DLD1 (cell line): ENCODE results near the gene DYNLT4.
"Not testable (repeated sequence)": the region's sequence is repeated elsewhere in the genome, so short reads cannot be mapped to it uniquely, and the experiment has no call there.

Experiments
- in situ Hi-C: cut with HindIII; loops from 2 replicates; pipeline ENCODE4 v1.10.0; 2017; ENCODE audit warnings: low sequenced_read_pairs

Gene DYNLT4, protein sequence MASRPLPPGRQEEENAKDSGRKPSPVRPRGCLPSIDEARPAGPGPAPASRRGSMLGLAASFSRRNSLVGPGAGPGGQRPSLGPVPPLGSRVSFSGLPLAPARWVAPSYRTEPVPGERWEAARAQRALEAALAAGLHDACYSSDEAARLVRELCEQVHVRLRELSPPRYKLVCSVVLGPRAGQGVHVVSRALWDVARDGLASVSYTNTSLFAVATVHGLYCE

DNA sequence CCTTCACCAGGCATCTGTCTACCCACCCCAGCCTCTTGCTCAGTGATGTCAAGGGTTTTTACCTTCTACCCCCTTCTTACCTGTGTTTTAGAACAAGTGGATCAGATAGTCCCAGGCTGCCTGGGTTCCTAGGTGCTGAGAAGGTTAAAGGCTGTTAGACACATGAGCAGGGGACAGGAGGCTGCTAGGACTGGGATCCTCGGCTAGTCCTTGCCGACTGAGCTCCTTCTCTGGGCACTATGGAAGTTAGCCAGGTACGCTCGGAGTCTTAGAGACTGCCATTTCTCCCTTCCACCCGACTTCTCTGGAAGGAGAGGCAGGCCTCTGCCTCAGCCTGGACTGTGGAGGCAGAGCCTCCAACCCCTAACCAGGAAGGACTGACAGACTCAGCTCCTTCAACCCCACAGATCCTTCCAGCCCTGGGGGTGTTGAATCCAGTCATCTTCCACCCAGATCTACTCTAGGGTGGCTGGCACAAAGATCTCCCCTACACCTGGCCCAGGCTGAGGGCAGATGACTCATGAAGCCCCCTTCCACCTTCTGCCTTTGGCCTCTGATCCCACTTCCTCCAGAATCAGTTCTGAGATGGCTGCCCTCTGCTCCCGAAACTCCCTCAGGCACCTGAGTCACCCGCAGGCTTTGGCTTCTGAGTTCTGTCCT is at the start of gene DYNLT4:
DYNLT4 (minus strand) TSS at position 648 of the 660 bp plus-strand sequence. CDS start 683 bp downstream, outside the sequence.
- in situ Hi-C loops: no loop called here

DNA sequence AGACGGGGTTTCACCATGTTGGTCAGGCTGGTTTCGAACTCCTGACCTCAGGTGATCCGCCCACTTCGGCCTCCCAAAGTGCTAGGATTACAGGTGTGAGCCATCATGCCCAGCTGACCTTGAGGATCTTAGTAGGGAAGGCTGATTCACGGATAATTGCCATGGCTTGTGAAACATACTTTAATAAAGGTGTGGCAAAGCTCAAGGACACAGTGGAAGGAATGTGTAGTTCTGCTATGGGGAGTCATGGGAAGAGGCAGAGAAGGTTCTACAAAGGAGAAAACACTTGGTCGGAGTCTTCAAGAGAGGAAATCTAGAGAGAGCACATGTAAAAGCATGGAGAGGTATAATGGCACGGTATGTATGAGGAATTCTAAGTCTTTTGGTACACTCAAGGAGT is 48.6 kb upstream of the DYNLT4 start:
- in situ Hi-C loops: no loop called here

DNA sequence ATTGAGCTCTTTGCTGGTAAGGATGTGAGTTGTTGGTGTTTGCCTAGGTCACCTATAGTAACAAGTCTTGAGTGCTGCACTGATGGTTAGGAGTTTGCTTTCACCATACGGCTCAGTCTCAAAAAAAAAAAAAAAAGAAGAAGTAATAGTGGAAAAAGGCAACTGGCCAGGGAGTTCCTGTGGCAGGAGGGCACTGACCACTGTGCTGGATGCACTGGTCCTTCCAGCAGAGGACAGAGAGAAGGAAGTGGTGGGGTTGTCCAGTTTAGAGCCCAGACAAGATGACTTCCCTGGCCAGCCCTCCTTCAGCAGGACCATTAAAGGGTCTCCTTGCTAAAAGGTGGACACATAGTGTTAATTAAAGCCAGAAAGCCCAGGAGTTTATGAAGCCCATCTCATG is 47.8 kb upstream of the DYNLT4 start:
- in situ Hi-C loops: no loop called here

DNA sequence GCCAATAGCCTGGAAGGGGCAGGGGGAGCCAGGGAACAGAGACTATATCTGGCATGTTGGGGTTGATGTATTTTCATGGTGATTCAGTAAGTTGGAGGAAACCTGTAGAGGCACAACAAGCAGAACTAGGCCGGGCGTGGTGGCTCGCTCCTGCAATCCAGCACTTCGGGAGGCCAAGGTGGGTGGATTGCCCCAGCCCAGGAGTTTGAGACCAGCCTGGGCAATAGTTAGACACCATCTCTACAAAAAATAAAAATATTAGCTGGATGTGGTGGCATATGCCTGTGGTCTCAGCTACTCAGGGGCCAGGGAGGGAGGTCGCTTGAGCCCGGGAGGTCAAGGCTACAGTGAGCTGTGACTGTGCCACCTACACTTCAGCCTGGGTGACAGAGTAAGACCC is 46.0 kb upstream of the DYNLT4 start:
- in situ Hi-C loops: no loop called here

DNA sequence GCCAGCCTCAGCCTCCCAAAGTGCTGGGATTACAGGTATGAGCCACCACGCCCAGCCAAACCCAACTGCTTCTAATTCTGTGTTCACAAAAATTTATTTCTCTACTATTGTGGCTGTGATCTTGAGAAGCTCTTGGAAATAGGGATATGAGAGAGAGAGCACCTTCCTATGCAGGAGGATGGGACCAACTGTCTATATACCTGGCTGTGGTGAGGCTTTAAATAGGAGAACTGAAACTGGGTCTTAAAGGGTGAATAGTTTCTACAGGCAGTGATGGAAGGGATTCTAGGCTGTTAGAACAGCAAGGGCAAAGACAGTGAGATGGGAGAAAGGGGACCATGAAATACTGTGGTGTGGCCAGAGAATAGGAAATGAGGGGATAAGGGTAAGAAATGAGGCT is 44.2 kb upstream of the DYNLT4 start:
- in situ Hi-C loops: no loop called here

DNA sequence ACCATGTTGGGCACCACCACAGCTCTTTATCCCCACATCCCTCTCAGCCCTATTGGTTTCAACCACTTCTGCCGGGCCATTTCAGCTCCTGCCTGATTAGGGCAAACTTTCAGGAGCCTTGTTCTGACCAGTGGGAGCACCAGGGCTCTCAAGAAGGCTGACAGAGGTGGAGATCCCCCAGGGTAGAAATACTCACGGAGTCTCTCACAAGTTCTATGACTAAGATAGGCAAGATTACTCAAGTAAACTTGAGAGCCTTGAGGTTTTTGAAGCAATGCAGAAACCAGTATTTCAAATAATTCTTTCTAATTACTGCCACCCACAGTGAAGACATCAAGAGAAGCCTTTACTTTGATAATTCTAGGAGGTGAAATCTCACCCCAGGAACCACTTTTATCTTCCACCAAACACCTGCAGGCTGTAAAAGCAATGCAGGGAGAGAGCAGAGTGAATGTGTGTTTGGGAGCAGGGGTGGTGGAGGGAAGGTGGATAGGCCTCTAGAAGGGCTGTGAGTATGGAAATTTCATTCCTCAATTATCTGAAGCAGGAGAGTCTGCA is 42.5 kb upstream of the DYNLT4 start:
- in situ Hi-C loops: no loop called here

DNA sequence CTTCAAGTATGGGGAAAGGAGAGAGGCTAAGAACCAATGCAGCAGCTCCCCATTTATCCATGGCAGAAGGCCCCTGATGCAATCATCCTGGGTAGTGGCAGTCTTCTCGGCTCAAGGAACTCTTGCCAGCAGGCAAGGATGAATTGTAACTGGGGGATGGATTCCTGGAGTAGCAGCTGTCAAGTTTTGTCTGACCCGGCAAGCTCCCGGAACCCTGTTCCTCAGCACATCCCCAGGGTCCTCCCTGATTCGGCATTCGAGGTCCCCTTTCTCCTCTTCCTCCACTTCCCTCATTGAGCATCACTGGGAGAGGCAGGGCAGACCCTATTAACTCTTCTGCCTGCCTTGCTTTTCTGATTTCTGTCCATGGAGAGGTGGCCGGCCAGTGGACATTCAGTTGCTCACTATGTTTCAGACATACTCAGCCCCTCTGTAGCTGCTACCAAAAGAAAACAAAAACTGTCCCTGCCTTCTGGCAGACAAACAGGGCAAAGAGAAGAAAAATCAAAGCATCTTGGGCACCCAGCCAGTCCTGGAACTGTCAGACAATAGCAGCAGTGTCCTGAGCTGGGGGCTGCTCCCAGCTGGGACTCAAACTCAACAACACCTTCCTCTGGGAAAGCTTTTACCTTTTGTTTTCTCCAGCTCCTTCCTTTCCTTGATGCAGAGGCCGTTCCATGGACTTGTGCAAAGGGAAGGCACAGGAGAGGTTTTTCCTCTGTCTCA is 41.5 kb upstream of the DYNLT4 start:
- in situ Hi-C loops: no loop called here

DNA sequence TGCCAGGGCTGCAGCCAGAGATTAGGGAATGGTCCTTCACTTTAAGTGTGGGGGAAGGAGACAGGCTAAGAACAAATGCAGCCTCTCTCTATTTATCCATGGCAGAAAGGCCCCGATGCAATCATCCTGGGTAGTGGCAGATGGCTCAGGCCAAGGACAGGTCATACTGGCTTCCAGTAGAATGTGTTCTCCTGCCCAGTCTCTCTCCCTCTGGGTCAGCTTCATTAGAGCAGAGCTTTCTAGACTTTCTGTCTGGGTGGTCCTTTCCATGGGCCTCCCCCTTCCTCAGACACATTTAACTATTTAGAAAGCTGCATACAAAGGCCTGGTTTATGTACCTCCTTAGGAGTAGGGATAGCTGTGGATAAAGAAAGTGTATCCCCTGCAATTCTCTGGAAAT is 40.7 kb upstream of the DYNLT4 start:
- in situ Hi-C loops: no loop called here

DNA sequence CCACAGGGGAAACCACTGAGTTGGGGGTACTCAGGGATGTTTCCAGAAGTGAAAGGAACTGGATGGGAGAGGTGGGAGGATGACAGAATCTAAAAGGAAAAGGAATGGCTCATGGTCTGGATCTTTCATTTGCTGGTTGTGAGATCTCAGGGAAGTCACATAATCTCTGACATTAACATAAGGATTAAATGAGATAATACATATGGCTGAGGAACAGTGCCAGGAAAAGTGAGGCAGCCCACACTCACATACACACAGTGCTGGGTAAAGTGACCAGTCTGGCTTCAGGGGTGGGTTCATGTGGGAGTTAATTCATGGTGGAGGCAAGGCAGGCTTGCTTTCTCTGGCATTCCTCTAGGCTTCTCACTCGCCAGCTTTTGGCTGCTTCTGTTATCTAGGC is 39.8 kb upstream of the DYNLT4 start:
- in situ Hi-C loops: no loop called here

DNA sequence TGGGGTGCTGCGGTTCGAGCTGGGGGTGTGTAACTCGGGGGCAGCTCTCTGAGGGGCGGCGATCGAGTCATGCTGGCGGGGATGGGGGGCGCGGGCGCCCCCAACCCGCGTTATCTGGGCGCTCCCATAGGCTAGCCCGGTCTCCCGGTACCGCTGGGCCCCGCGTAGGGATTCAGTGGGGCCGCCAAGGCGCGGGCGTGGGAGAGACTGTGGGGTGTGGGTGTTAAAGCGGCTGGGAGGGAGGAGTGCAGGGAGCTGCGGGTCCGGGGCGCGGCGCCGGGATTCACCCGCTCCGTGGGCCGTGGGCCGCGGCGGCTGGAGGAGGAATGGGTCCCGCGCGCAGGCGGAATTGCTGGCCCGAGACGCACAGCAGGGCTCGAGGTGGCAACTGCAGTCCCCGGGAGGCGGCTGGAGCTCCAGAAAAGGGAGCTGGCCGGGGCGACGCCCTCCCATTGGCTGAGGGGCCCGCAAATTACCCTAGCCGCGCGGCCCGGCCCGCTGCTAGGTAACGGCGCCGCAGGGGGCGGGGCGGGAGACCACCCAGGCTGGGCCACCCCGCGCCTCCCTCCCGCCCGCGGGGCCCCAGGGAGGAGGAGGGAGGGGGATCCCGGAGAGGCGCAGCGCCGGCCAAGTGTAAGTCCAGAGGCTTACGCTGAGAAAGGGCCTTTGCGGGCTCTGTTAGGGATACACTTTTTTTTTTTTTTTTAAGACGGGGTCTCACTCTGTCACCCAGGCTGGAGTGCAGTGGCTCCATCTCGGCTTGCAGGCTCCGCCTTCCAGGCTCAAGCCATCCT is 35.9 kb upstream of the DYNLT4 start, which contains the start of gene PTCH2:
PTCH2 (minus strand) TSS at position 392 of the 794 bp plus-strand sequence; CDS start at position 71, 321 bp downstream.
- in situ Hi-C loops: no loop called here

DNA sequence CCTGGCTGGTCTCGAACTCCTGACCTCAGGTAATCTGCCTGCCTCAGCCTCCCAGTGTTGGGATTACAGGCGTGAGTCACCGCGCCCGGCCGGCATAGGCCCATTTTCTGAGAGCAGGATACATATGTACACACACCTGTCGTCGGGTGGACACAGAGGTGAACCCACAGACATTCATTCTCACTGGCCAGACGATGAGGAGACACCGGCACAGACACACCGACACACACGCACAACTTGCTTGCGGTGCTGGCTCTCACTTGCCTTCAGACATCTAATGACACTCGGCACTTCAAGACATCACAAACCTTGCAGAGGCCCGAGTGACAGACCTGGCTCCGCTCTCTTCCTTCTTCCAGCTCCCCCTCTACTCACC is 35.3 kb upstream of the DYNLT4 start:
- in situ Hi-C loops: no loop called here

DNA sequence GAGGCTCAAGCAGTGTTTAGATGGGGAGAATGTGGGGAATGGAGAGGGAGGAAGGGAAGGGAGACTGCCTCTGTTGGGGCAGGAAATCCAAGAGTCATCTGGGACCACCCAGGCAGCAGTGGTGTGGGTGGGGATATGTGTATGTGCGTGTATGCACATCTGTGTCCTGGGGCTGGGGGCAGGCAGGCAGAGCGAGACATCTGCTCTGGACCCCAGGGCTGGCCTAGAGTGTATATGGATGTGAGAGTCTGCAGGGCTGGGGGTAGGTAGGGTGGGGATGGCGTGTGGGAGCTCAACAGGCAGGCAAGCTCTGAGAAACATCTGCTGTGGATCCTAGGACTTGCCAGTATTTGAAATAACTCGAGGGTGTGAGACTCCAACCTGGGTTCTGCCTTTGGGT is 32.4 kb upstream of the DYNLT4 start:
- in situ Hi-C loops: no loop called here

DNA sequence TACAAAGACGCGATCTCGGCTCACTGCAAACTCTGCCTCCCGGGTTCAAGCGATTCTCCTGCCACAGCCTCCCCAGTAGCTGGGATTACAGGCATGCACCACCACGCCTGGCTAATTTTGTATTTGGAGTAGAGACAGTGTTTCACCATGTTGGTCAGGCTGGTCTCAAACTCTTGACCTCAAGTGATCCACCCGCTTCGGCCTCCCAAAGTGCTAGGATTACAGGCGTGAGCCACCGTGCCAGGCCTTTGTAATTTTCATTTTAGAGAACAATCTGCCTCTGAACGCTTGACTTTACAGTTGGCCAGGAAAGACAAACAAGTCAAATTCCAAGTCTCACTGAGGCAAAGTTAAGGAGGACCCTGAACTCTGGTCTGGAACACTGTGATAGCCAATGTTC is 31.1 kb upstream of the DYNLT4 start:
- in situ Hi-C loops: not testable (repeated sequence)

DNA sequence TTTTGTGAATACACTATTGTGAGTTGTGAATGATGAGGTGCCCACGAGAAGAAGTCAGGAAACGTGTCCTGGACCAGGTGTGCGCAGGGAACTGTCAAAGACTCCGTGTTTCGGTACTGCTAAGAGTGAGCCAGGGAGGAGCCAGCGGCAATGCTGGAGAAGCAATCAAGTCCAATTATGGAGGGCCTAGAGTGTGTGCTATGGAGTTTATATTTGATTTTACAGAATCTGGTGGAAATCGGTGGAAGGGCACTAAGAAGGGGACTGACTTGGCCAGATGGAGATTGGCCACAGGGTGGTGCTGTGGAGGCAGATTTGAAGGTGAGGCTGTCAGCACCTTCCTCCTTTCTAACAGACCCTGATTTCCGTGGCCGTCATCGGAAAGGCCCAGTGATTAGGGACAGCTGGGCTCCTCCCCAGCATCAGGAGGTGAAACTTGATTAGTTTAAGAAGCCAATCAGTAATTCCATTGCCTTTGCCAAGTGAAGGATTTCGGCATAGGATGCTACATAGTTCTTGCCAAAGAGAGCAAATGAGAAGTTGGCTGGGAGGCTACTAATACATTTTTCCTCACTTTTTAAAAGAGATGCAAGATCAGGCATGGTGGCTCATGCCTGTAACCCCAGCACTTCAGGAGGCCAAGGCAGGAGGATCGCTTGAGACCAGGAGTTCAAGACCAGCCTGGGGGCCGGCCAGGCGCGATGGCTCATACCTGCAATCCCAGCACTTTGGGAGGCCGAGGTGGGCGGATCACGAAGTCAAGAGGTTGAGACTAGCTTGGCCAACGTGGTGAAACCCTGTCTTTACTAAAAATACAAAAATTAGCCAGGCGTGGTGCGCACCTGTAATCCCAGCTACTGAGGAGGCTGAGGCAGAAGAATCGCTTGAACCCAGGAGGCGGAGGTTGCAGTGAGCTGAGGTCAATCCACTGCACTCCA is 28.9 kb upstream of the DYNLT4 start:
- in situ Hi-C loops: no loop called here

DNA sequence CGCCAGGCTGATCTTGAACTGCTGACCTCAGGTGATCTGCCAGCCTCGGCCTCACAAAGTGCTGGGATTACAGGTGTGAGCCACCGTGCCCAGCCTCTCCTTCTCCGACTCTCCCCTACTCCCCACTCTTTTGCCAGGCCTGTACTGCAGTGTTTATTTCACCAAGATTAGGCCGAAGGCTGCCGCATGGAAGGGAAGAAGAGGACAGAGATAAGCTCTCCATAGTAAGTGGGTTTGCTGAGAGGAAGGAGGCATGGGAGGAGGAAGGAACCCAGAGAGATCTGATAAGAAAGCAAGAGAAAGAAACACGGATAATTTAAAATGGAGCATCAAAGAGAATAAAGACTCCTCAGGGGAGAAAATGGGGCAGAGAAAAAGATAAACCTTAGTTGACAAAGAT is 27.2 kb upstream of the DYNLT4 start:
- in situ Hi-C loops: no loop called here

DNA sequence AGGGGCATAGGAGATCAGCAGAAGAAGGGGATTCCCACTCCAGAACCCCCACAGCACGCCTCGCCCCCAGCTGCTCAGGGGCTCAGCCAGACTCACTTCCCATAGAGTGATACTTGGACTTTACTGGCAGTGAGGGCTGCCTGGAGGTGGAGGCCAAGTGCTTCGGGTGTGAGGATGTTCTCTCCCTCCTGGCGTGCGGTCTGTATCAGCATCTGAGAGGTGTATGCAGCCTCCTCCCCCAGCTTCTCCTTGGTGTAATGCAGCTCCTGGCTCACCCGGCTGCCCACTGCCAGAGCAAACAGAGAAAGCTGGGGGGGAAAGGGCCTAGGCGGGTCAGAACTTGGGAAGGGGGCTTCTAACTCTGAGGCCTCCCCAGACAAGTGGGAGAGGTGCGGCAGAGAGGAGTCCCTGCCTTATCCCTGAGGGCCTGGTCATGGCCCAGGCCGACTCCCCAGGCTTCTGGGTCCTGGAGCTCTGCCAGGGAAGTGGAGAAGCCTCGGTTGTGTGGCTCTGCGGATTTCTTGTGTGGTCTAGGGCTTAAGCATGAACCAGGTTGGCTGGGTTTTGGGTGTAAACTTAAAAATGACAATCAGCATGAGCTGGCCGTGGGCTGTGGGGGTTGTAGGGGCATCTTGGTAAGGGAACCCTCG is 25.0 kb upstream of the DYNLT4 start:
- in situ Hi-C loops: no loop called here

DNA sequence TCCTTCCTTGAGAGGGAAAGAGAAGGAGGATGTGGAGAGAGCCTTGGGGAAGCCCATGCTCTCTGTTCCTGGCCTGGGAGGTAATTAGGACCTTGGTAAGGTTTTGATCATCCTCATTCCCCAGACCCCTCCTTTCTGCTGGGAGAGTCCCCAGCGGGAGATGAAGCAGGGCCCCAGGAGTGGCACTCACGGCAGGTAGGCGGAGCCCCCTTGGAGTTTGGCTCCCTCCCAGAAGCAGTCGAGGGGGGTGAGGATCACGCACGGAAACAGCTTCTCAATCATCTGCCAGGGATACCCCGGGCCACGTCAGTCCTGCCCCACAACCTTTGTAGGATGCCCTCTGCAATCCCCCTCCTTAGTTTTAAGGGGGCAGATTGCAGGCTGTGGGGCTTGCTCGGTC is 24.4 kb upstream of the DYNLT4 start:
- in situ Hi-C loops: no loop called here

DNA sequence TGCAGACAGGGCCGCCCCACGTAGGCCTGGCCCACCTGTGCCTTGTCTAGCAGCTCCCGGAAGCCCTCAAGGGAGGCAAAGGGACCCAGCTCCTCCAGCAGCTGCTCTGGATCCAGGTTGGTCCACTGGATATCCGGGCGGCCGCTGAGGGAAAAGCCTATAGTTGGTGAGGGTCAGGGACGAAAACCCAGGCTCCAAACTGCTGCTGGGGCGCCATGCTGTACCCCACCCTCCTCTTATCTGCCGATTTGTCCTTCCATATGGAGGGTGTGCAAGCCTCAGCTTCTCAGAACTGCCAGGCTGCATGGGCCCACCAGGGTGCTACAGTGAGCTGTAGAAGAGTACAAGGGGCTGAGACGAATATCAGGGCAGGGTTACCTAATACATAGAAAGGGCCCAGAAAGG is 23.8 kb upstream of the DYNLT4 start:
- in situ Hi-C loops: no loop called here
